Measurements from ENCODE around the gene BSG.
"Not testable (repeated sequence)": the region's sequence is repeated elsewhere in the genome, so short reads cannot be mapped to it uniquely, and the experiment has no call there.

The BSG gene

GRCh38 chr19:601310-601709, 28.9 kb downstream of the BSG start:
- in situ Hi-C loops (cut with HindIII; ENCODE audit: low pct_unique_long_range_greater_than_20kb, low sequenced_read_pairs), result no loop called here
- TF ChIP-seq JUND (IDR thresholded peaks at IDR 0.05; ENCODE audit: low read depth), result no peak
- no peak for DNase-seq (ENCODE audit: low read depth in 1 of 2, low spot score in 1 of 2)

GRCh38 chr19:601790-602189, 29.4 kb downstream of the BSG start:
- TF ChIP-seq JUND (IDR thresholded peaks at IDR 0.05; ENCODE audit: low read depth), result no peak
- in situ Hi-C loops (cut with HindIII; ENCODE audit: low pct_unique_long_range_greater_than_20kb, low sequenced_read_pairs), result no loop called here
- no peak for DNase-seq (ENCODE audit: low read depth in 1 of 2, low spot score in 1 of 2)

- TF ChIP-seq JUND (IDR thresholded peaks at IDR 0.05; ENCODE audit: low read depth), result no peak
- in situ Hi-C loops (cut with HindIII; ENCODE audit: low pct_unique_long_range_greater_than_20kb, low sequenced_read_pairs), result no loop called here
- DNase-seq (ENCODE audit: low read depth in 1 of 2, low spot score in 1 of 2), result no peak
Observed at GRCh38 chr19:602391-603301, 30.2 kb downstream of the BSG start.

- in situ Hi-C loops (cut with HindIII; ENCODE audit: low pct_unique_long_range_greater_than_20kb, low sequenced_read_pairs); DNase-seq (ENCODE audit: low read depth in 1 of 2, low spot score in 1 of 2): not testable (repeated sequence)
Observed at GRCh38 chr19:603302-603639, 30.9 kb downstream of the BSG start.

- DNase-seq (ENCODE audit: low read depth in 1 of 2, low spot score in 1 of 2); in situ Hi-C loops (cut with HindIII; ENCODE audit: low pct_unique_long_range_greater_than_20kb, low sequenced_read_pairs): not testable (repeated sequence)
Observed at GRCh38 chr19:603779-604178, 31.4 kb downstream of the BSG start.

- DNase-seq (ENCODE audit: low read depth in 1 of 2, low spot score in 1 of 2), result peak in 1 of 2 experiments; percentile 87
- TF ChIP-seq JUND (IDR thresholded peaks at IDR 0.05; ENCODE audit: low read depth), result no peak
- in situ Hi-C loops (cut with HindIII; ENCODE audit: low pct_unique_long_range_greater_than_20kb, low sequenced_read_pairs), result no loop called here
Observed at GRCh38 chr19:604355-604754, 32.0 kb downstream of the BSG start.

GRCh38 chr19:605061-605971, 32.9 kb downstream of the BSG start:
- DNase-seq (ENCODE audit: low read depth in 1 of 2, low spot score in 1 of 2); in situ Hi-C loops (cut with HindIII; ENCODE audit: low pct_unique_long_range_greater_than_20kb, low sequenced_read_pairs): not testable (repeated sequence)

GRCh38 chr19:607301-608154, 35.1 kb downstream of the BSG start:
- DNase-seq (ENCODE audit: low read depth in 1 of 2, low spot score in 1 of 2), result no peak
- in situ Hi-C loops (cut with HindIII; ENCODE audit: low pct_unique_long_range_greater_than_20kb, low sequenced_read_pairs), result no loop called here
- no peak for TF ChIP-seq JUND (IDR thresholded peaks at IDR 0.05; ENCODE audit: low read depth)

GRCh38 chr19:608155-609003, 36.0 kb downstream of the BSG start:
- in situ Hi-C loops (cut with HindIII; ENCODE audit: low pct_unique_long_range_greater_than_20kb, low sequenced_read_pairs), result no loop called here
- no peak for TF ChIP-seq JUND (IDR thresholded peaks at IDR 0.05; ENCODE audit: low read depth)

GRCh38 chr19:609004-609346, 36.6 kb downstream of the BSG start:
- TF ChIP-seq JUND (IDR thresholded peaks at IDR 0.05; ENCODE audit: low read depth), result no peak
- in situ Hi-C loops (cut with HindIII; ENCODE audit: low pct_unique_long_range_greater_than_20kb, low sequenced_read_pairs), result no loop called here
- no peak for DNase-seq (ENCODE audit: low read depth in 1 of 2, low spot score in 1 of 2)

More at GRCh38 chr19:608155-609003, 36.0 kb downstream of the BSG start:
- no peak for DNase-seq (ENCODE audit: low read depth in 1 of 2, low spot score in 1 of 2)

- in situ Hi-C loops (cut with HindIII; ENCODE audit: low pct_unique_long_range_greater_than_20kb, low sequenced_read_pairs), result no loop called here
- no peak for TF ChIP-seq JUND (IDR thresholded peaks at IDR 0.05; ENCODE audit: low read depth)
- no peak for DNase-seq (ENCODE audit: low read depth in 1 of 2, low spot score in 1 of 2)
Observed at GRCh38 chr19:610071-610800, 37.8 kb downstream of the BSG start.

Data from T47D (cell line).